IPS DF 19.7 (cell line): ENCODE measurements around the gene ARL5B.
"Not testable (repeated sequence)": the region's sequence is repeated elsewhere in the genome, so short reads cannot be mapped to it uniquely, and the experiment has no call there.

Source experiments
- DNase-seq: peaks from one replicate; pipeline ENCODE4 v3.0.0-alpha.2; 2013; ENCODE audit warnings: low read depth, low spot score

The ARL5B gene, protein sequence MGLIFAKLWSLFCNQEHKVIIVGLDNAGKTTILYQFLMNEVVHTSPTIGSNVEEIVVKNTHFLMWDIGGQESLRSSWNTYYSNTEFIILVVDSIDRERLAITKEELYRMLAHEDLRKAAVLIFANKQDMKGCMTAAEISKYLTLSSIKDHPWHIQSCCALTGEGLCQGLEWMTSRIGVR

DNA sequence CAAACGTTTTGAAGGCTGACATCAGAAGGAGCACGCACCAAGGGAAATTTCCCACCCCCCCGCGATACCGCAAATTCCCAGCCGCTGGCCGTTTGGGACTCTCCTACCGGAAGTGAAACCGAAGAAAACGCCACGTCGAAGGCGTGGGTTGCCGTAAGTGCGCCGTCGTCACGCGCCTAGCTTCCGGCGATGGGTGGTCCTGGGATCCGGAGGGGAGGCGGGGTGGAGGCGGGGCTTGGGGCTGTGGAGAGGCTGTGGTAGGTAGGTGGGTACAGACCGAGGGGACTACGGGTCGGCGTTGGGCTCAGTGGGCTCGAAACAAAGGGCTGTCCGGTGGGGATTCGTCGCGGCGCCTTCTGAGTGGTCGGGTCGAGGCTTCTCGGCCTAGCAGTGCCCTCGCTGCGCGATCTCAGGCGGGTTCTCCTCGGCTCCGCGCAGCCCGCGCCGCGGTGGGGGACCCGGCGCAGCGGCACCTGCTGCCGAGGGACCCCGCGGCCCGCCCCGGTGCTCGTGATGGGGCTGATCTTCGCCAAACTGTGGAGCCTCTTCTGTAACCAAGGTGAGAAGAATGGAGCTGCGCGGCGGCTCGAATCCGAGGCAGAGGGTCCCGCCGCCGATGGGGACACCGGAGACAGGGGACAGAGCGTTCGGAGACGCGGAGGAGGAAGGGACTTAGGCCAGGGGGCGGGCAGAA, at the start of gene ARL5B:
Gene ARL5B, plus strand, starts transcription at position 307 of the 694 bp plus-strand sequence. Its CDS starts 207 bp downstream, at position 514.
- peak; percentile 78 for DNase-seq

DNA sequence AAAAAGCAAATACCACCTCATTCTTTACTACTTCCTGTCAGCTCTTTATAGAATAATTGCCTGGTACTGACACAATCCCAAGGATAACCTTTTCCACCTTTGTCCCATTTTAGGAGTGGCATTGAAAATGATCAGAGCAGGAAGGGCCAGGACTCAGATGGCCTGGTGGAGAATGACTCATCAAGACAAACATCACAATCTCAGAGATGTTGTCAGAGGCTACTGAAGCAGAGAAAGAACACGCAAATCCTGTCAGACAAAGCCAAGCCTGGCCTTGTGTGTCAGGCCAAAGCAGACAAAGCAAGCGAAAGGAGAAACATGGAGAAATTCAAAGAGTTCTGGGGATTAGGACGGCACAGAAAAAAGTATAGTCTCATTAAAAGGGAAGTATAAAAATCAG, 48.7 kb upstream of the ARL5B start:
- DNase-seq: no peak

DNA sequence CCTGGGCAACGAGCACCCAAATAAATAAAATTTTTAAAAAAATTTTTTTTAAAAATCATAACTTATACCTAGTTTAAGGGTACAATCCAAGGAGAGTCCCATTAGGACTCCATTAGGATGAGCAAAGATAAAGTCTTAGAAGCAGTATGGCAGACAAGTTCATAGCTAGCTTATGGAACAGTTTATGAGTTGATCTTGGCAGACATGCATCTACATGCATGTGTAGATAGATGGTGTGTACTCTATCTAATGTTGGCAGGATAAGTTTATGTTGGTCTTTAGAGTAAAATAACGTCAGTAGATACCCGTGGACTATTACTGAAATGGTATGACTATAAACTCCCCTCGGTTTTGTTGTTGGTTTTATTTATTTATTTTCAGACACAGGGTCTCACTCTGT, 48.1 kb upstream of the ARL5B start:
- DNase-seq: no peak

DNA sequence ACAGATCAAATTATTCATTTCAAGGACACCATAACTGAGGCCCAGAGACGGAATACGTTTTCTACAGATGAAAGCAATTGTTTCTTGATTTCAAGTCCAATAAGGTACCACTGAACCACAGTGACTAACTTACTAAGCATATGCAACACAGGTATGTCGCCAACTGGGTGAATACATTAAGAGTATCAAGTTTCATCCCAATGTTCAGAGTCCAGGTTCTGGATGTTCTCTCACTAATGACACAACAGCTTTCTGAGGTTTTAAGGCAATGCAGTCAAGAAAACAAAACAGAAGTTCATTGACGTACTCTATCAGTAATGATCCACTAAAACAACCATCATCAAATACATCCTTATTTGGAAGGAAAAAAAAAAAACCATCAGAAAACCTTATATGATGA, 43.6 kb upstream of the ARL5B start:
- DNase-seq: no peak

DNA sequence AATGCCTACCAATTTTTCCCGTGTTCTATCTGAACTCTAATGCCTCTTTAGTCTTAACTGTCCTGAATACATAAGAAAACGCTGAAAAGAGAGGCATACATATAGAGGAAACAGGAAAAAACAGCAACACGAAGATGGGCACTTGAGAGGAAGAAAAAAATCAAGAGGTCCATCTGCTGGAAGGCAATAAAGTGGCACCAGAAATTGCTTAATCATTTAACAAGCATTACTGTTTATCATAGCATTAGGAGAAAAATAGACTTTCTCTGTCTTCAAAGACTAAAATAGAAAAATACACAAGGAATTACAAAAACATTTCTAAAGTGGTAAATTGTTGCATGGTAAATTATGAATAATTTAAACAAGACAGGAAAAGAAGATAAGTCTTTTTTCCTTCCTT, 42.9 kb upstream of the ARL5B start:
- no peak for DNase-seq

DNA sequence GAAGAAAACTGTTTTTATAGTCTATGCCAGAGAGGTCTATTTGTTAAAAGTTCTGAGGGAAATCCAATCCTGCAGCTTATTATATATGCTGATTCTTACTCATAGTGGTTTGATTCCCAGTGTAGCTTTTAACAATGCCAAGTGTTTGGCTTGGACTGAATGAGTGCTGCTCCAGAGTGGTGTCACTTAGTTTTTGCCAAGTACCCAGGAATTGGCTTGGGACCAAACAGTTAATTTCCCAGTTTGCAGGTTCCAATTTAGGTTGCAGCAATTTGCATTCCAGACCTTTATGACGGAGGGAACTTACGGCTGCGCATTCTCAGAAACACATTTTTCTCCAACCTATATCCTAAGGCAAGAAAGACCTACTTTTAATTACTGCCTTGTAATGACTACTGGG, 40.2 kb upstream of the ARL5B start:
- no peak for DNase-seq

DNA sequence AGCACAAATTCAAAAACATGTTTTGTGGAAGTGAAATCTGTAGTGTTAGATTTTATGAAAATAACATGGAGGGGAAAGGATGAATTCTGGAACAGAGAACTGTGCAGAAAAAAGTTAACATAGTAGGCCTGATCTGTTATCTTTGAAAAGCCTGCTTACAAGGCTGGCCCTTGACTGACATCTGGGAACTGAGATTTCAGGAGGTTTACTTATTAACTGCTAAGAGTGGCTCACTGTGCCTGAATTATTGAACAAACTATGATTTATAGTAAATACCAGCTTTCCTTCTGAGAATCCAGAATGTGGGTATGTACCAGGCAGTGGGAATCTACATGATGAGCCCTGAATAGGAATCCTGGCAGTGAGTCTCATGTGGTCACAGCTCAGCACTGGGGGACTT, 38.4 kb upstream of the ARL5B start:
- no peak for DNase-seq

DNA sequence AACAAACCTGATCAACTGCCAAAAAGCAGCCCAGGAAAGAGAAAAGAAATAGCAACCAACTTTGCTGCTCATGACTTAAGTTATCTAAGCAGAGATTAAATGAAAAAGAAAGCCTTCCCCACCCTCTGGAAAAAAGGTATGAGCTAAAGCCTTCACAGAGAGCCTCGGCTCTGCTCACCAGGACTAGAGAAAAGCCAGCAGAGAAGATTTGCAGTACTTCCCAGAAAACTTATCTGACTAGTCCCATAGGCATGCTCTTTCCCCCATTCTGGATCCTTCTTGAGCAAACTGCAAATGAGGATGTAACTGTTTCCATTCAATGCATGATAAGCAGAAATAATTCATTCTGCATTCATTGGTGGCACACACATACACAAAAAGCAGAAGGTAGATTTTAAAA, 35.6 kb upstream of the ARL5B start:
- not testable (repeated sequence) for DNase-seq

DNA sequence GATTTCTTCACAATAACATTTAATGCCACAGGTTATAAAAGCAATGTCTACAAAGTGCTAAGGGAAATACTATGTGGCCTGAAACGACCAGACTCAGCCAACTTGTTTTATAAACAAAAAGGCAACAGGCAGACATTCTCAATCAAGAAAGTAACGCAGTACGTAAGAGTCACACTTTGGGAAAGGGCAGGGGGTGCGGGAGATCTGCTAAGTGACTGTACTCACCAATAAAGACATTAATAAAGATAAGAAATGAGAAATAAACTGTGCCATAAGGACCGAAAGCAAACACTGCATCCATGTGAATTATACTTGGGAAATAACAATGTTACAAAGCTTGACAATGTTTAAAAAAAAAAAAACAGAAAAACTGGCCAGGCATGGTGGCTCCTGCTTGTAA, 33.3 kb upstream of the ARL5B start:
- DNase-seq: no peak

DNA sequence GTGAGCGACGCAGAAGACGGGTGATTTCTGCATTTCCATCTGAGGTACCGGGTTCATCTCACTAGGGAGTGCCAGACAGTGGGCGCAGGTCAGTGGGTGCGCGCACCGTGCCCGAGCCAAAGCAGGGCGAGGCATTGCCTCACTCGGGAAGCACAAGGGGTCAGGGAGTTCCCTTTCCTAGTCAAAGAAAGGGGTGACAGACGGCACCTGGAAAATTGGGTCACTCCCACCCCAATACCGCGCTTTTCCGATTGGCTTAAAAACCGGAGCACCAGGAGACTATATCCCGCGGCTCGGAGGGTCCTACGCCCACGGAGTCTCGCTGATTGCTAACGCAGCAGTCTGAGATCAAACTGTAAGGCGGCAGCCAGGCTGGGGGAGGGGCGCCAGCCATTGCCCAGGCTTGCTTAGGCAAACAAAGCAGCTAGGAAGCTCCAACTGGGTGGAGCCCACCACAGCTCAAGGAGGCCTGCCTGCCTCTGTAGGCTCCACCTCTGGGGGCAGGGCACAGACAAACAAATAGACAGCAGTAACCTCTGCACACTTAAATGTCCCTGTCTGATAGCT, 31.7 kb upstream of the ARL5B start:
- peak; percentile 25 for DNase-seq

DNA sequence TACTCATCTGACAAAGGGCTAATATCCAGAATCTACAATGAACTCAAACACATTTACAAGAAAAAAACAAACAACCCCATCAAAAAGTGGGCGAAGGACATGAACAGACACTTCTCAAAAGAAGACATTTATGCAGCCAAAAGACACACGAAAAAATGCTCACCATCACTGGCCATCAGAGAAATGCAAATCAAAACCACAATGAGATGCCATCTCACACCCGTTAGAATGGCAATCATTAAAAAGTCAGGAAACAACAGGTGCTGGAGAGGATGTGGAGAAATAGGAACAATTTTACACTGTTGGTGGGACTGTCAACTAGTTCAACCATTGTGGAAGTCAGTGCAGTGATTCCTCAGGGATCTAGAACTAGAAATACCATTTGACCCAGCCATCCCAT, 26.7 kb upstream of the ARL5B start:
- not testable (repeated sequence) for DNase-seq

DNA sequence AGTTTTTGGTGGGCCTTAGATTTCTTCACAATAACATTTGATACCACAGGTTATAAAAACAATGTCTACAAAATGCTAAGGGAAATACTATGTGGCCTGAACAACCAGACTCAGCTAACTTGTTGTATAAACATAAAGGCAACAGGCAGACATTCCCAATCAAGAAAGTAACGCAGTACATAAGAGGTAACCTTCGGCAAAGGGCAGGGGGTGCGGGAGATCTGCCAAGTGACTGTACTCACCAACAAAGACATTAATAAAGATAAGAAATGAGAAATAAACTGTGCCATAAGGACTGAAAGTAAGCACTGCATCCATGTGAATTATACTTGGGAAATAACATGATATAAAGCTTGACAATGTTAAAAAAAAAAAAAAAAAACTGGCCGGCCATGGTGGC, 23.2 kb upstream of the ARL5B start:
- DNase-seq: no peak

DNA sequence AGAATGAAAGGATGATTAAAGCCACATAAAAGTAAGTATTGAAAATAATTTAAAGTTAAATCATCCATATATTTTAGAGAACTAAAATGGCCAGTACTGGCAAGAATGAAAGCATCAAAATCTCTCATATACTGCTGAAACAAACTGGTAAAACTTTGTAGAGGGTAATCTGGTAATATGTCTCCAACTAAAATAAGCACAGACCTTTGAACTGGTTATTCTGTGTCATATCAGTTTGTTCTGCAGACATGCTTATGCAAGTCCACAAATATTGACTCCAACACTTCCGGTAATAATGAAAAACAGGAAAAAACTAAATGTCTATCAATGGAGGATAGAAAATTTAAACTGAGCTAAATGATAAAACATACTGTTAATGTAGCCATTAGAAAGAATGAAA, 21.8 kb upstream of the ARL5B start:
- not testable (repeated sequence) for DNase-seq

DNA sequence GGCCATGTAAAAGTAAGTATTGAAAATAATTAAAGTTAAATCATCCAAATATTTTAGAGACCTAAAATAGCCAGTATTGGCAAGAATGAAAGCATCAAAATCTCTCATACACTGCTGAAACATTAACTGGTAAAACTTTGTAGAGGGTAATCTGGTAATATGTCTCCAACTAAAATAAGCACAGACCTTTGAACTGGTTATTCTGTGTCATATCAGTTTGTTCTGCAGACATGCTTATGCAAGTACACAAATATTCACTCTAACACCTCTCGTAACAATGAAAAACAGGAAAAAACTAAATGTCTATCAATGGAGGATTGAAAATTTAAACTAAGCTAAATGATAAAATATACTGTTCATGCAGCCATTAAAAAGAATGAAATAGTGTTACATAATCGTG, 19.5 kb upstream of the ARL5B start:
- DNase-seq: not testable (repeated sequence)

DNA sequence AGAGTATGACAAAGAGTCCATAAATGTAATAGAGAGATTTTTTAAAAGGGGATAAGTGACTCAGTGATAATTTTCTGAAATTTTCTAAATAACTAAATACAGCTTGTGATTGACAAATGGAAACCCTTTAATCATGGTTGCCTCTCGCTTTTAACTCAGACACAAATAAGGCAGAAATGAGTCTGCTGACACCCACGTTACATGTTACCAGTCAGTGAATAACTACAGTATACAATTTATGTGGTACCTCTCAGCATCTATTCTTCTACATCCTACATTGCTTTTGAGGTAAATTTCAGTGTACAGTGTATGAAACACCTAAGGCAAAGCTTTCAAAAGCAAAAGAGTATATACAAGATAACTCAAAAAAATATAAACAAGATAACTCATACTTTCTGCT, 12.1 kb upstream of the ARL5B start:
- no peak for DNase-seq

DNA sequence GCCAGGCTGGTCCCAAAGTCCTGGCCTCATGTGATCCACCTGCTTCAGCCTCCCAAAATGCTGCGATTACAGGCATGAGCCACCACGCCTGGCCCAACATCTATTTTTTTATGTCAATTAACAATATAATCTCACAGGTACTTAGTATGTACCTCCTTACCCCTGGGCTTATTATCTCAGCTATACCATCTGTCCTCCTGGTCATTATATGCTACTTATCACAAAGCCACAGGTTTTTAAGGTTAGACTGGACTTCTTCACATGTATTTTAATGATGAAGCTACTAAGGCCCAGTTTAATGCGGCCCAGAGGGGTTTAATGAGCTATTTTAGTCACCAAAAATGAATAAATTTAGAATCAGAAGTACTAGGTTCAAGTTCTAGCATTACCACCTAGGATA, 11.3 kb upstream of the ARL5B start:
- DNase-seq: no peak

DNA sequence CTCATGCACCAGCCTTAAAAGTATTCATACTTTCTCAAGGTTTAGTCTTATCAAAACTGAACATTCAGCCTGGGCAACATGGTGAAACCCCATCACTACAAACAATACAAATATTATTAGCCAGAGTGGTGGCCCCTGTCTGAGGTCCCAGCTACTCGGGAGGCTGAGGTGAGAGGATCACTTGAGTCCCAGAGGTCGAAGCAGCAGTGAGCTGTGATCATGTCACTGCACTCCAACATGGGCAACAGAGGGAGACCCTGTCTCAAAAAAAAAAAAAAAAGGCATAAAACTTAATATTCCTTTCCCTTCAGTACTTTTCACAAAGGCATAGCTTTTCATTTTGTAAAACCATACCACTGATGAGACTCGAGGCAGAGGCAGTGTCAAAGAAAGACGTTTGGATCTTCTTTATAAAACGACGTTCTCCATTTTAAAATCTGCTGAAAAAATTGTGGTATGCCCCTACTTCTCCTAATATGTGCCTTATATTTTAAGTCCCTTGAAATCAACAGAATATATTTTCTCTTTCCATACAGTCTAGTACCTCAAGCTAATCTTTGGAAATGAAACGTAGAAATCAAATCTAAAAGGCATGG, 9.8 kb upstream of the ARL5B start:
- no peak for DNase-seq

DNA sequence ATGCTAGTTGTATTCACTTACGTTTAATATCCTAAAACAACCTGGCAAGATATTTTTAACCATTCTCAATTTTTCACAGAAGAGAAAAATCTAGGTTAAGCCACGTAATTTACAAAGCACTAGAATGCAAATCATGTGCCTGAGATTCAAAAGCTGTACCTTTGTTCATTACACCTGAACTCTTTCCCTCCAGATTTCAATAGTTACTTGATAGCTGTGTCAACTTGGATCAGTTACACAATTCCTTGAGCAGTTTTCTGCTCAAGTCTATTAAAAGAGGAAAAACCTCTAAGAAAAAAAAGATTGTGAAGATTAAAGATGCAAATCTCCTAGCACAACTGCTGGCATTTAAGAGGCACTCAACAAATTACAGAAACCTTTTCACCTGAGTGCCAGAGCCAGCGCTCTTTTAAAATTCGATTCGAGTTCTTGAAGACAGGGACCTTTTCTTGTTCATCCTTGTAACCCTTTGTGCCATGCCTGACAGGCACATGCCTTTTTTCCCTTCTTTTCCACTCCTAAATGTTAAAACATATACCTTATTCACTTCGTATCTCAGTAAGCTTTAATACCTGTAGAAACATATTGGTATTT, 8.7 kb upstream of the ARL5B start:
- no peak for DNase-seq

DNA sequence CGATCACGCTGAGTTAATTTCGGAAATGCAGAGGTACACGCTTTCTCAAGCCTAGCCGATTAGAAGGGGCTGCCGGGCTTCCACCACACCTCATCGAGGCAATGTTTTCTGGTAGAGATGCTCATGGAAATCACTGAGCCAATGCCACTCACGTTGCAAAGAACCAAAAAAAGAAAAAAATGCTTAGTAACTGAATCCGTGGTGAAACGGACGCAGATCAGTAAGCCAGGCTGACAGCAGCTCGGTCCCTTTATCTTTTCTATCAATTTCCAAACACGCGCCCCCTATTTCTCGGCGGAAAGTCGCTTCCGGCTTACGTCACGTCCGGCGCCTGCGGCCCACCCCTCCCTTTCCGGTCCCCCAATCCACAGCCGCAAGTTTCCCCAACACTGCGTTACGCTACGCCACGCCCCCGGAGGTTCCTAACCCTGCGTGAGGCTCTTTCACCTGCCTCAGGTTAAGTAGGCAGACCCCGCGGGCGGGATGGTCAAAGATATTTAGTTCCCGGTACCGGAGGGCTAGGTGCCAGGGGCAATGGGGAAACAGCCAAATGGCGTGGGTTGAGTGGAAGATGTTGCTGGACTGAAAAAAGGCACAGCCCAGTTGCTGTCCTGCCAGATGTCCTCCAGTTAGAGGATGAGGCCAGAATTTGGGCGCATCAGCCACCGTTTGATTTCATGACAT, 7.8 kb upstream of the ARL5B start, which contains the start of gene NSUN6:
Gene NSUN6, minus strand, starts transcription at position 264 of the 684 bp plus-strand sequence. CDS start 384 bp downstream, outside the sequence.
- peak; percentile 71 for DNase-seq

DNA sequence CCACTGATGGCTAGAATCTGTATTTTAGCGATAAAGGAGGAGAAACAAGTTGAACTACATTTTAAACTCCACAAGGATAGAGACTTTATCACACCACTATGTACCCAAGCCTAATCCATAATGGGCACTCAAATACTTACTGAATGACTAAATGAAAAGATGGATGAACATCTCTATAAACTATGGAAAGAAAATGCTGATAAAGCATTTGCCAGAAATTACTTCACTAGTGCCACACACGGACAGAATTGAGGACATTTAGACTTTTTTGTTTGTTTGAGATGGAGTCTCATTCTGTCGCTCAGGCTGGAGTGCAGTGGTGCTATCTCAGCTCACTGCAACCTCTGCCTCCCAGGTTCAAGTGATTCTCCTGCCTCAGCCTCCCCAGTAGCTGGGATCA, 6.1 kb upstream of the ARL5B start:
- DNase-seq: no peak

DNA sequence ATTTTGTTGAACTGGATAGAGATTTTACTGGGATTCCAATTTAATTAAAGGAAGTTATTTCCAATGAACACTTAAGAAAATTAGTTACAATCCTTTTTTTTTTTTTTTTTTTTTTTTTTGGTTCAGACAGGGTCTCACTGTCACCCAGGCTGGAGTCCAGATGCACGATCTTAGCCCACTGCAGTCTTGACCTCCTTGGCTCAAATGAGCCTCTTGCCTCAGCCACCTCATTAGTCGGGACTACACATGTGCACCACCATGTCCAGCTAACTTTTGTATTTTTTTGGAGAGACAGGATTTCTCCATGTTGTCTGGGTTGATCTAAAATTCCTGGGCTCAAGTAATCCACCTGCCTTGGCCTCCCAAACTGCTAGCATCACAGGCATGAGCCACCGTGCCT, 2.5 kb upstream of the ARL5B start:
- DNase-seq: no peak
